HepG2 (cell line): ENCODE measurements around the gene LSM12.

Experiments used
- ATF1 ChIP-seq: IDR thresholded peaks from 2 replicates; pipeline ENCODE4 v1.6.1; 2016; ENCODE audit warnings: mild to moderate bottlenecking, control low read depth
- ESRRA ChIP-seq: sonication (generic); formaldehyde crosslinking; IDR thresholded peaks from 2 replicates; pipeline ENCODE4 v1.5.1; 2020; ENCODE audit warnings: mild to moderate bottlenecking, low read depth, missing genetic modification reagents
- FOXK1 ChIP-seq: sonication (generic); formaldehyde crosslinking; IDR thresholded peaks from 2 replicates; pipeline ENCODE4 v1.4.0; 2020; ENCODE audit warnings: low read depth, missing genetic modification reagents, borderline replicate concordance
- KLF16 ChIP-seq, 2 experiments: sonication (generic) in 1 of 2; formaldehyde crosslinking in 1 of 2; IDR thresholded peaks; 2 replicates each; pipeline versions ENCODE4 v1.6.1 to v1.8.0; 2016 to 2023; ENCODE audit warnings: missing genetic modification reagents in 2 of 2, missing compliant biosample characterization in 1 of 2
- RAD21 ChIP-seq: fragments of 450-650 bp; formaldehyde crosslinking; IDR thresholded peaks from 2 replicates; pipeline ENCODE4 v1.5.0; 2020; ENCODE audit warnings: mild to moderate bottlenecking
- SOX6 ChIP-seq, 2 experiments: fragments of 450-650 bp in 1 of 2; sonication (generic) in 1 of 2; formaldehyde crosslinking in 1 of 2; IDR thresholded peaks; 2 replicates each; pipeline versions ENCODE4 v1.4.0 to v1.6.1; 2017 to 2020; ENCODE audit warnings: antibody characterized with exemption in 1 of 2, mild to moderate bottlenecking in 1 of 2, missing genetic modification reagents in 1 of 2
- THYN1 ChIP-seq: sonication (generic); formaldehyde crosslinking; IDR thresholded peaks from 2 replicates; pipeline ENCODE4 v1.8.1; 2023; ENCODE audit warnings: low read depth, mild to moderate bottlenecking, moderate library complexity, missing genetic modification reagents, borderline replicate concordance
- ZNF274 ChIP-seq: sonication (generic); formaldehyde crosslinking; IDR thresholded peaks from 2 replicates; pipeline ENCODE4 v1.5.1; 2020; ENCODE audit warnings: mild to moderate bottlenecking, missing genetic modification reagents
- ZNF557 ChIP-seq: sonication (generic); formaldehyde crosslinking; IDR thresholded peaks from 2 replicates; pipeline ENCODE4 v1.4.0; 2020; ENCODE audit warnings: missing genetic modification reagents
- ZNF644 ChIP-seq: IDR thresholded peaks from 2 replicates; pipeline ENCODE4 v1.6.1; 2016; ENCODE audit warnings: low read depth
- TF ChIP-seq, protein P1 (sequence below): sonication (generic); formaldehyde crosslinking; IDR thresholded peaks from 2 replicates; pipeline ENCODE4 v1.5.0; 2020; ENCODE audit warnings: mild to moderate bottlenecking, missing genetic modification reagents, moderate library complexity

DNA sequence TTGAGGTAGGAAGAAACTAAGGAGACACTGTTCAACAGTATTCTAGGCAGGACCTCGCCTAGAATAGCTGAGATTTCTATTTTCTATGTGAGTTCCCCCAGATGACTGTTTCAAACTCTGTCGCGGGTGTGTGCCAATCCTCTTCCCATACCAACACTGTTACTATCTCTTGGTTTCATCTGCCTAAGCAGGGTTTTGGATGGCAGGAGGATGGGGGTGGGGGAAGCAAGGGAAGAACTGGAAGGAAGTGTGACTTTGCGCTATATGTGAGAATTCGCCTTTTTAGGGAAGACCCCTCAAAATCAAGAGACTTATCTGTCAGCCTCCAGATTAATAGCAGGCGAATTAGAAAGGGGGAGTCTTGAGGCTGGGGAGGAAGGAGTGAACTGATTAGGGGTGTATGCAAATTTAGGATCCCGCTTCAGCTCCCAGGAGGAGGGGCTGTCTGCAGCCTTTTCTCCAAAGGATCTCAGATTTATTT, 3.5 kb upstream of the LSM12 start:
- TF ChIP-seq FOXK1 (CRISPR knock-in tag) (no peak), ZNF274 (CRISPR knock-in tag) (no peak), ATF1 (CRISPR knock-in tag) (no peak), KLF16 (CRISPR knock-in tag; IDR thresholded peaks at IDR 0.05) (no peak), SOX6 (IDR thresholded peaks at IDR 0.05) (no peak), SOX6 (CRISPR knock-in tag; IDR thresholded peaks at IDR 0.05) (no peak), THYN1 (CRISPR knock-in tag) (no peak), ZNF644 (CRISPR knock-in tag) (no peak), ZNF557 (no peak), RAD21 (CRISPR knock-in tag) (no peak), ESRRA (CRISPR knock-in tag) (no peak)
- TF ChIP-seq, protein P1, sequence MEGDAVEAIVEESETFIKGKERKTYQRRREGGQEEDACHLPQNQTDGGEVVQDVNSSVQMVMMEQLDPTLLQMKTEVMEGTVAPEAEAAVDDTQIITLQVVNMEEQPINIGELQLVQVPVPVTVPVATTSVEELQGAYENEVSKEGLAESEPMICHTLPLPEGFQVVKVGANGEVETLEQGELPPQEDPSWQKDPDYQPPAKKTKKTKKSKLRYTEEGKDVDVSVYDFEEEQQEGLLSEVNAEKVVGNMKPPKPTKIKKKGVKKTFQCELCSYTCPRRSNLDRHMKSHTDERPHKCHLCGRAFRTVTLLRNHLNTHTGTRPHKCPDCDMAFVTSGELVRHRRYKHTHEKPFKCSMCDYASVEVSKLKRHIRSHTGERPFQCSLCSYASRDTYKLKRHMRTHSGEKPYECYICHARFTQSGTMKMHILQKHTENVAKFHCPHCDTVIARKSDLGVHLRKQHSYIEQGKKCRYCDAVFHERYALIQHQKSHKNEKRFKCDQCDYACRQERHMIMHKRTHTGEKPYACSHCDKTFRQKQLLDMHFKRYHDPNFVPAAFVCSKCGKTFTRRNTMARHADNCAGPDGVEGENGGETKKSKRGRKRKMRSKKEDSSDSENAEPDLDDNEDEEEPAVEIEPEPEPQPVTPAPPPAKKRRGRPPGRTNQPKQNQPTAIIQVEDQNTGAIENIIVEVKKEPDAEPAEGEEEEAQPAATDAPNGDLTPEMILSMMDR (CRISPR knock-in tag) = no peak
